ENCODE results near the gene DCPS.
"Not testable (repeated sequence)": the region's sequence is repeated elsewhere in the genome, so short reads cannot be mapped to it uniquely, and the experiment has no call there.

Gene DCPS

GRCh38 chr11:126383339-126384335 lies 79.8 kb downstream of the DCPS start:
- DNase-seq (ENCODE audit: low spot score) = no peak

GRCh38 chr11:126384449-126385070 lies 80.7 kb downstream of the DCPS start:
- DNase-seq (ENCODE audit: low spot score) = no peak

- no peak for DNase-seq (ENCODE audit: low spot score)
Observed at GRCh38 chr11:126385991-126386728, 82.3 kb downstream of the DCPS start.

DNA sequence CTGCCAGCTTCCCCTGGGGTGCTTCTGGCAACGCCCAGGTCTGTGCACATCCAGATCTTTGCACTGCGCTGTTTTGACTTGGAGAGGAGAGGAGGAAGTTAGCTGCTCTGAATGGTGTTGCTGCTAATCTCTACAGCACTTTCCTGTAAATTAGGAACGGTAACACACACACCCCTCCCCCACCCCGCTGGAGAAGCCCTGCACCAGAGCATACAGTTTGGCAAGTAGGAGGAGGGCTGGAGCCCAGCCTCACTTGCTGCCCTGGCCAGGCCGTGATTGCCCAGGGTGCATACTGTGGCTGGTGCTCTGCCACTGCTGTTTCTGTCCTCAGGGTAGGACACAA lies 82.8 kb downstream of the DCPS start:
- DNase-seq (ENCODE audit: low spot score) = not testable (repeated sequence)

DNA sequence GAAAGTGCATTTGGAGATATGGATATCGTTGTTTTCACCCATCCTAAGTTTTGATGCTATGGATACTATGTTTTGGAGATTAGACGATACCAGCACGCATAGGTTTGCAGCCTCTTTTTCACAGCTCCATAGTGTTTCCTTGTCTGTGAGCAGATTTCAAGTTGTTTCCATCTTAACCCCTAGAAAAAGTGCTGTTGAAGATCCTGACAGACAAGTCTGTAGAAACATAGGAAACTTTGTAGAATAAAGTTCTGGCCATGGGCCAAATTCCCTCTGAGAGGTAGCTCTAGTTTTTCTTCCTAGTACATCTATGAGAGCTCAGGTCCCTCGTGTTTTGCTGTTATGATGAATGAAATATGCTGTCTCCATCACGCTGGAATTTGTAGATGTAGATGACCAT lies 84.0 kb downstream of the DCPS start:
- no peak for DNase-seq (ENCODE audit: low spot score)

DNA sequence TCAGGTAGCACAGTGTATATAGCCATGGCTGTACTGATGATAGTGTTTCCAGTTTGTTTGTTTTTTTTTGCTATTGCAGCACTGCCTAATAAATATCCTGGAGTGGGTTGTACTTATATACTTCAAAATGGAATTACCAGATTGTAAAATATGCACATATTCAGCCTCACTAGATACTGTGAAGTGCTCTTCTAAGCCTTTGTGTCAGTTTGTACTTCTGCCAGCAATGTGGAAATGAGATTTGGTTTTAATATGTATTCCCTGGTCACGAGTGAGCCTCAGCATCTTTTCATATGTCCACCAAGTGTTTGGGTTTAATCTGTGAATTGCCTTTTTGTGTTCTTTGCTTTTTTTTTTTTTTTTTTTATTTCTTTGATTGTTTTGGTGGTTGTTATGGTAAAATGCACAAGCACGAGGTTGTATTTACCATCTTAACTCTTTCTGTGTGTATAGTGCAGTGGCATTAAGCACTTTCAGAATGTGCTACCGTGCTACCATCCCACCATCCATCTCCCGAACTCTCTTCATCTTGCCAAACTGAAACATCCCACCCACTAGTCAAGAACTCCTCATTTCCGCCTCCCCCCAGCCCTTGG lies 86.5 kb downstream of the DCPS start:
- no peak for DNase-seq (ENCODE audit: low spot score)

DNA sequence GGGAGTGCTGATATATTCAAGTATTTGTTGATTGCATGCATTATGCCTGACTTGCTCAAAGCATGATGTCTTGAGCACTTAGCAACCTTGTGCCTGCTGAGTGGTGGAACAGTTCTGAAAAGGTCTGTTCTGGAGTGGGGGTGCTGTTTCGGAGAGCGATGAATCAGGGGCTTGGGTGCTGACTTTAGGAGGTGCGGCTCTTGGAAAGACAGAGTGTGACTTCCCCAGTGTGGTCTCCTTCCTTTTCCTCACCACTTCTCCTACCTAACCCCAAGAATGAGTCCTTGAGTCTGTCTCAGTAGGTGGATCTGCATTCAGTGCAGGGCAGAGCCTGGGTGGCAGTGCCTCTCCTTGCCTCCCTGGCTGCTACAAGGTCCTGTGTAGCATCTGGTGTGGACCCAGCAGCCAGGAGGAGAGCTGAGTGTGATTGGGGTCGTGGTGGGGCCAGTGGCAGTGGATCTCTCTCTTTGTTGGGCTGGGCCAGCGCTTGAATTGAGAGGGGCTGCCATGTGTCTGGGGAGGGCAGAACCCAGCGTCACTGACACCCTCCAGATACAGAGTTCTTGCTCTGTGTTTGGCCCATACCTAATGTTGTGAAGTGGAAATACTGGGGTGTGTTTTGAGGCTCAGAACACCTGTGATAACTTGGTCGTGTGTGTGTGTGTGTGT lies 87.6 kb downstream of the DCPS start:
- no peak for DNase-seq (ENCODE audit: low spot score)

DNA sequence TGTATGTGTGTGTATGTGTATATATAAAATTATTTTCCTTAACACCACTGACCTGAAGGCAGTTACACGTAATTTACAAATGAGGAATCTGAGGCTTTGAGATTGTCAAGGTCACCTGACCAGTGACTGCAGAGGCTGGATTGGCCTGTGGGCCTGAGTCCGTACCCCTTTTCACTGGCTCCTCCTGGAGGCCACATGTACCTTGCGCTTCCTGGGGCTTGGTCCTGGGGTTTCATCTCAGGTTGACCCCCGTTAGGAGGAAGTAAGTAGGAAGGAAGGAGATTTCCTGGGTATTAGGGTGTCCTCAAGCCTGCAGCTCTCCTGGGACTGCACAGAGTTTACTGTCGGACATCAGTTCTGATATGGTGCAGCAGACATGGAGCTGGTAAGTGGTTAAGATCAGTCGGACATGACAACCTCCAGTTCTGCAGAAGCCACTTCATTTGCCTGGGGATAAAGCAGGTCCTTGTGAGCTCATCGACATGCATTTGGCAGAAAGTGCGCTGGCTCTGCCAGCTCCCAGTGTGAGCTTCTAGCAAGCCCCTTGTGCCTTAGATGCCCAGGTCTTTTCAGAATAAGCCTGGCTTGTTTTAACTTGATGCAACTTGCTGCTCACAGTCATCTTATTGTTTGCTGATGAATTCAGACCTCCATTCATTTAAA lies 88.2 kb downstream of the DCPS start:
- no peak for DNase-seq (ENCODE audit: low spot score)

GRCh38 chr11:126392633-126393013 lies 88.8 kb downstream of the DCPS start:
- DNase-seq (ENCODE audit: low spot score) = no peak

- no peak for DNase-seq (ENCODE audit: low spot score)
Observed at GRCh38 chr11:126393143-126393542, 89.3 kb downstream of the DCPS start.

DNA sequence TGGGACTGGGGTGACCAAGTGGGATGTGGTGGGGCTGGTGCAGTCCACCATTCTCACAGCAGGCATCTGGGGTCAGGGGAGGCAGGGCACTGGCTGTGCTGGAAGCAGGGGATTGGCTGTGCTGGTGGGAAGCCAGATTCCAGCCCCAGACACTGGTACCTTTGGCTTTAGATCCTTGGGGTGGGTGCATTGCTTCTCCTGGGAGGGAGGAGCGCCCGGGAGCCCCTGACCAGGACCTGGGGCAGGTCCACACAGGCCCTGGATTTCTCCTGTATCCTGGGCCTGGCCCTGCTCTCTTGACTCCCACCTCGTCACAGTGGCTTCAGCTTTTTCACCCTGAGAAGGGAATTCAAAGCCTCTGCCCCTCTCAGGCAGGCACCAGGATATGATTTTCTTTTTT lies 90.2 kb downstream of the DCPS start:
- no peak for DNase-seq (ENCODE audit: low spot score)

- DNase-seq (ENCODE audit: low spot score) = not testable (repeated sequence)
Observed at GRCh38 chr11:126394634-126395072, 90.8 kb downstream of the DCPS start.
